K562 (cell line): ENCODE measurements around the gene ALDOC. TPM values are rescaled to one million over a fixed set of nuclear protein-coding genes. Genes with fewer than 3 reads are reported as not detected.

Experiments
- ARHGAP35 ChIP-seq: fragments of 450-650 bp; IDR thresholded peaks from 2 replicates; pipeline ENCODE4 v1.6.1; 2018; ENCODE audit not compliant: partially characterized antibody
- BHLHE40 ChIP-seq: IDR thresholded peaks from 2 replicates; pipeline ENCODE4 v1.6.1; 2011; ENCODE audit warnings: low read length, improper control_type of control experiment
- CBX5 ChIP-seq: IDR thresholded peaks from 2 replicates; pipeline ENCODE4 v1.6.1; 2014; ENCODE audit warnings: low read depth, borderline replicate concordance
- CHCHD3 ChIP-seq: fragments of 250-450 bp; sonication (Bioruptor Pico); IDR thresholded peaks from 2 replicates; pipeline ENCODE4 v2.1.2; 2022; ENCODE audit warnings: mild to moderate bottlenecking
- DNMT1 ChIP-seq: fragments of 450-650 bp; IDR thresholded peaks from 2 replicates; pipeline ENCODE4 v1.6.1; 2016; ENCODE audit warnings: antibody characterized with exemption, mild to moderate bottlenecking
- EZH2 ChIP-seq: IDR thresholded peaks from 2 replicates; pipeline ENCODE4 v1.6.1; 2012; ENCODE audit warnings: low read depth, mild to moderate bottlenecking, inconsistent platforms, low read length, borderline replicate concordance
- HIVEP1 ChIP-seq: fragments of 250-450 bp; sonication (Bioruptor Pico); IDR thresholded peaks from 2 replicates; pipeline ENCODE4 v1.4.0; 2020; ENCODE audit warnings: mild to moderate bottlenecking
- HLTF ChIP-seq: fragments of 450-650 bp; IDR thresholded peaks from 2 replicates; pipeline ENCODE4 v1.6.1; 2016
- HMG20A ChIP-seq: fragments of 450-650 bp; formaldehyde crosslinking; conservative IDR thresholded peaks from 2 replicates; pipeline ENCODE4 v1.4.0; 2020; ENCODE audit warnings: mild to moderate bottlenecking, mixed read lengths
- JUN ChIP-seq, 2 experiments: sonication (generic) in 1 of 2; formaldehyde crosslinking in 1 of 2; IDR thresholded peaks; 2 replicates each; pipeline versions ENCODE4 v1.6.1 to v1.8.0; 2012 to 2022; ENCODE audit warnings: borderline replicate concordance in 2 of 2, mild to moderate bottlenecking in 2 of 2, improper control_type of control experiment in 1 of 2, low read depth in 1 of 2, low read length in 1 of 2, missing genetic modification reagents in 1 of 2
- LCOR ChIP-seq: sonication (generic); formaldehyde crosslinking; IDR thresholded peaks from 2 replicates; pipeline ENCODE4 v1.8.0; 2022; ENCODE audit warnings: mild to moderate bottlenecking, missing genetic modification reagents
- MCM3 ChIP-seq: fragments of 450-650 bp; IDR thresholded peaks from 2 replicates; pipeline ENCODE4 v1.6.1; 2016
- NFE2L1 ChIP-seq: fragments of 450-650 bp; IDR thresholded peaks from 2 replicates; pipeline ENCODE4 v1.6.1; 2016; ENCODE audit warnings: missing genetic modification characterization, low read depth, mild to moderate bottlenecking, missing compliant biosample characterization, moderate library complexity, borderline replicate concordance
- NR2C1 ChIP-seq, 2 experiments: fragments of 450-650 bp; IDR thresholded peaks; 2 replicates each; pipeline ENCODE4 v1.6.1; 2017; ENCODE audit warnings: mild to moderate bottlenecking in 2 of 2, antibody characterized with exemption in 1 of 2, inconsistent platforms in 1 of 2, missing compliant biosample characterization in 1 of 2, missing genetic modification characterization in 1 of 2
- PHB2 ChIP-seq: fragments of 450-650 bp; IDR thresholded peaks from 2 replicates; pipeline ENCODE4 v1.6.1; 2017; ENCODE audit warnings: low read depth
- RBM39 ChIP-seq: fragments of 200-400 bp; formaldehyde crosslinking; optimal IDR thresholded peaks from 2 replicates; pipeline ENCODE3; 2018; ENCODE audit warnings: low read depth, low read length
- RFX1 ChIP-seq: fragments of 450-650 bp; IDR thresholded peaks from 2 replicates; pipeline ENCODE4 v1.6.1; 2016; ENCODE audit warnings: mild to moderate bottlenecking, moderate library complexity
- SIN3B ChIP-seq: fragments of 450-650 bp; IDR thresholded peaks from 2 replicates; pipeline ENCODE4 v1.6.1; 2017; ENCODE audit warnings: low read depth, mild to moderate bottlenecking, moderate library complexity
- SMC3 ChIP-seq: conservative IDR thresholded peaks from 2 replicates; pipeline ENCODE4 v1.6.1; 2011; ENCODE audit warnings: low read depth, low read length, improper control_type of control experiment; ENCODE audit not compliant: insufficient read depth
- STAT5B ChIP-seq: fragments of 250-450 bp; sonication (Bioruptor Pico); IDR thresholded peaks from 2 replicates; pipeline ENCODE4 v1.8.0; 2021; ENCODE audit warnings: mild to moderate bottlenecking, inconsistent platforms
- TAF7 ChIP-seq: fragments of 450-650 bp; IDR thresholded peaks from 2 replicates; pipeline ENCODE4 v1.6.1; 2016; ENCODE audit warnings: missing genetic modification characterization, missing compliant biosample characterization
- TFAM ChIP-seq: fragments of 250-450 bp; sonication (Bioruptor Pico); conservative IDR thresholded peaks from 2 replicates; pipeline ENCODE4 v1.5.0; 2021; ENCODE audit warnings: mild to moderate bottlenecking, moderate library complexity
- TRIM28 ChIP-seq: fragments of 450-650 bp; IDR thresholded peaks from 2 replicates; pipeline ENCODE4 v1.6.1; 2017
- ZBTB2 ChIP-seq: fragments of 450-650 bp; IDR thresholded peaks from 2 replicates; pipeline ENCODE4 v1.6.1; 2016; ENCODE audit warnings: antibody characterized with exemption
- ZC3H11A ChIP-seq: IDR thresholded peaks from 2 replicates; pipeline ENCODE4 v1.6.1; 2012; ENCODE audit warnings: low read depth, low read length, improper control_type of control experiment
- ZFP30 ChIP-seq: fragments of 250-450 bp; sonication (Bioruptor Pico); IDR thresholded peaks from 2 replicates; pipeline ENCODE4 v1.8.0; 2022; ENCODE audit warnings: moderate library complexity, mild to moderate bottlenecking, inconsistent platforms, borderline replicate concordance
- ZNF253 ChIP-seq: fragments of 250-450 bp; sonication (Bioruptor Pico); conservative IDR thresholded peaks from 2 replicates; pipeline ENCODE4 v1.6.1; 2021; ENCODE audit warnings: mild to moderate bottlenecking
- ZNF316 ChIP-seq: fragments of 450-650 bp; IDR thresholded peaks from 2 replicates; pipeline ENCODE4 v1.6.1; 2016
- ZNF384 ChIP-seq: IDR thresholded peaks from 2 replicates; pipeline ENCODE4 v1.6.1; 2012; ENCODE audit warnings: low read depth, low read length, improper control_type of control experiment
- ZNF740 ChIP-seq, 3 experiments: fragments of 200-800 bp in 1 of 3; sonication (Bioruptor generic) in 1 of 3; sonication (generic) in 1 of 3; formaldehyde crosslinking in 1 of 3; IDR thresholded peaks; 2 replicates each; pipeline versions ENCODE4 v1.6.1 to v1.8.0; 2016 to 2022; ENCODE audit warnings: mild to moderate bottlenecking in 2 of 3, missing compliant biosample characterization in 2 of 3, missing genetic modification characterization in 2 of 3, missing genetic modification reagents in 1 of 3
- polyA plus RNA-seq, 8 experiments: library from polyadenylated mRNA; depleted of rRNA in 4 of 8; stranded (reverse) in 5 of 8; unstranded in 3 of 8; fragments of >200 nt; fragmentation: Nextera tagmentation in 2 of 8; fragmentation: Illumina TruSeq in 1 of 8; extraction: Ambion mirVana in 2 of 8; extraction: Trizol in 1 of 8; gene quantifications; 2 replicates each; pipeline versions ENCODE4 v1.2.1 to v1.2.3, GENCODE V29; 2011 to 2014; ENCODE audit warnings: inconsistent platforms in 1 of 8, missing spikeins in 1 of 8
- total RNA-seq, 7 experiments: library from RNA; depleted of rRNA in 6 of 7; stranded (reverse); fragments of >200 nt in 6 of 7; fragmentation: Illumina TruSeq in 2 of 7; extraction: Trizol in 2 of 7; gene quantifications; 2 replicates each; pipeline versions ENCODE4 v1.2.1 to v1.2.3, GENCODE V29; 2011 to 2021; ENCODE audit warnings: low replicate concordance in 1 of 7

ALDOC gene
- total and polyA plus RNA-seq, 9 of the 15 experiments (the other 6 are each of a cell fraction or from before 2014, with no cell fraction given): 43.2 to 263 (median 99.2) TPM

- no peak; the same call in 1 of the 2 replicates for TF ChIP-seq JUN (IDR thresholded peaks at IDR 0.05; ENCODE audit: borderline replicate concordance, low read depth, low read length)
- no peak for TF ChIP-seq JUN (CRISPR knock-in tag; IDR thresholded peaks at IDR 0.05; ENCODE audit: borderline replicate concordance)
- no peak for TF ChIP-seq ZNF740 (CRISPR knock-in tag; IDR thresholded peaks at IDR 0.05)
- TF ChIP-seq ZNF740 (tag; IDR thresholded peaks at IDR 0.05): no peak
- TF ChIP-seq SIN3B: no peak
- TF ChIP-seq TAF7 (tag): peak; percentile 81
- no peak for TF ChIP-seq RBM39
- TF ChIP-seq STAT5B: no peak
- TF ChIP-seq CHCHD3: 0 out of 2 replicates have a peak, but pooled peaks have one; percentile 6
- 0 out of 2 replicates have a peak, but pooled peaks have one; percentile 37 for TF ChIP-seq ZBTB2
- TF ChIP-seq MCM3: no peak
- TF ChIP-seq SMC3: no peak
- TF ChIP-seq BHLHE40: peak; percentile 92
- TF ChIP-seq PHB2: peak; percentile 13; the same call in 1 of the 2 replicates
- no peak for TF ChIP-seq ZC3H11A
- TF ChIP-seq ZFP30 (CRISPR knock-in tag): no peak
- TF ChIP-seq TRIM28: peak; percentile 38; the same call in 1 of the 2 replicates
- no peak for TF ChIP-seq RFX1
- TF ChIP-seq ARHGAP35: peak; percentile 38
- TF ChIP-seq HMG20A: no peak
- TF ChIP-seq NFE2L1 (tag): no peak
- no peak for TF ChIP-seq EZH2
- TF ChIP-seq TFAM (CRISPR knock-in tag): no peak
- TF ChIP-seq ZNF316: no peak
- TF ChIP-seq DNMT1: no peak
- no peak for TF ChIP-seq CBX5
- no peak for TF ChIP-seq HIVEP1 (CRISPR knock-in tag)
- TF ChIP-seq ZNF384: no peak
- TF ChIP-seq ZNF253 (CRISPR knock-in tag): no peak
- TF ChIP-seq HLTF: no peak
- no peak for TF ChIP-seq LCOR (CRISPR knock-in tag)
- no peak for TF ChIP-seq NR2C1 (IDR thresholded peaks at IDR 0.05)
- peak; percentile 76 for TF ChIP-seq NR2C1 (tag; IDR thresholded peaks at IDR 0.05)
Observed at GRCh38 chr17:28576758-28577465, at the start of gene ALDOC (continued).
